ENCODE results near the gene NELFCD. TPM values are rescaled to one million over a fixed set of nuclear protein-coding genes. Genes with fewer than 3 reads are reported as not detected.
"Not testable (repeated sequence)": the region's sequence is repeated elsewhere in the genome, so short reads cannot be mapped to it uniquely, and the experiment has no call there.

The NELFCD gene
- total RNA-seq, 2 donors from 2014 or later, result 24.5 to 27.5 TPM

DNA sequence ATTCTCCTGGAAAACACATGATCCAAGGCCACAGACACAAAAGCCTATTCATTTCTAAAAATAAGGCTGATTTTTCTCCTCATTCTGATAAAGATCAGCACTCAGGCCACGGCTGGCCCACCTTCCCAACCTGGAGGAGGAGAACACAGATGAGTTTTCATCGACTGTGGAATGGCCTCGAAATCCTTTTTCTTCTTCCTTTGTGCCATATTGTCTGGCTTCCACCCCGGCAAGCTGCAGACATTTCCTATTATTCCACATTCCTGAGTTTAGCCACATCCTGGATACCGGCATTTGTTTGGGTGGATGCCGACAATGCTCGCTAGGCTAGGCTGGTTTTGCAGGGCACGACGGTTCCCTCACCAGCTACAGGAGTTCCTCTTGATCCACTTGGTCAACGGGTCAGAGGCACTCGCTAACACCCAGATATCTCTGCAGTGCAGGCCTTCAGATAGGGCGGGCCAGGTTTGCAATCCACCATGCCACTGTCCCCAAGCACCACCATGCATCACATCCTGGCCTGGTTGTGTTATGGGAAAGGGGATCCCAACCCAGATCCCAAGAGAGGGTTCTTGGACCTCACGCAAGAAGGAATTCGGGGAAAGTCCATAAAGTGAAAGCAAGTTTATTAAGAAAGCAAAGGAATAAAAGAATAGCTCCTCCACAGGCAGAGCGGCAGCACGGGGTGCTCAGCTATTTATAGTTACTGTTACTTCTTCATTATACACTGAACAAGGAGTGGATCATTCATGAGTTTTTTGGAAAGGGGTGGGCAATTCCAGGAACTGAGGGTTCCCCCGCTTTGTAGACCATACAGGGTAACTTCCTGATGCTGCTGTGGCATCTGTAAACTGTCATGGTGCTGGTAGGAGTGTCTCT lies 30.2 kb downstream of the NELFCD start:
- Histone ChIP-seq H3K36me3 (no peaks in the 10 kb centered on the region), H3K27me3 (no peaks in the 10 kb centered on the region), H3K4me3 (no peak overlapping the region), H3K27ac (peak overlapping the region; percentile 20 to 41), H3K4me1 (peaks cover 0 to 64% of the 10 kb centered on the region in 2 donors), H3K9me3 (no peaks in the 10 kb centered on the region)
- TF ChIP-seq, protein P1, sequence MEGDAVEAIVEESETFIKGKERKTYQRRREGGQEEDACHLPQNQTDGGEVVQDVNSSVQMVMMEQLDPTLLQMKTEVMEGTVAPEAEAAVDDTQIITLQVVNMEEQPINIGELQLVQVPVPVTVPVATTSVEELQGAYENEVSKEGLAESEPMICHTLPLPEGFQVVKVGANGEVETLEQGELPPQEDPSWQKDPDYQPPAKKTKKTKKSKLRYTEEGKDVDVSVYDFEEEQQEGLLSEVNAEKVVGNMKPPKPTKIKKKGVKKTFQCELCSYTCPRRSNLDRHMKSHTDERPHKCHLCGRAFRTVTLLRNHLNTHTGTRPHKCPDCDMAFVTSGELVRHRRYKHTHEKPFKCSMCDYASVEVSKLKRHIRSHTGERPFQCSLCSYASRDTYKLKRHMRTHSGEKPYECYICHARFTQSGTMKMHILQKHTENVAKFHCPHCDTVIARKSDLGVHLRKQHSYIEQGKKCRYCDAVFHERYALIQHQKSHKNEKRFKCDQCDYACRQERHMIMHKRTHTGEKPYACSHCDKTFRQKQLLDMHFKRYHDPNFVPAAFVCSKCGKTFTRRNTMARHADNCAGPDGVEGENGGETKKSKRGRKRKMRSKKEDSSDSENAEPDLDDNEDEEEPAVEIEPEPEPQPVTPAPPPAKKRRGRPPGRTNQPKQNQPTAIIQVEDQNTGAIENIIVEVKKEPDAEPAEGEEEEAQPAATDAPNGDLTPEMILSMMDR (IDR thresholded peaks at IDR 0.05), result no peak
- peak; percentile 70 for DNase-seq (ENCODE audit: low spot score)

GRCh38 chr20:59011874-59012157 lies 30.8 kb downstream of the NELFCD start:
- peaks cover 0 to 65% of the 10 kb centered on the region in 2 donors for H3K4me1 ChIP-seq
- not testable (repeated sequence) for H3K9me3 ChIP-seq, H3K36me3 ChIP-seq, H3K27ac ChIP-seq, H3K27me3 ChIP-seq, H3K4me3 ChIP-seq
- peak; percentile 21 for DNase-seq (ENCODE audit: low spot score)

GRCh38 chr20:59013031-59013951 lies 32.2 kb downstream of the NELFCD start:
- Histone ChIP-seq H3K9me3 (no peaks in the 10 kb centered on the region), H3K4me3 (no peak overlapping the region), H3K36me3 (no peaks in the 10 kb centered on the region), H3K27ac (no peak overlapping the region), H3K4me1 (peaks cover 0 to 68% of the 10 kb centered on the region in 2 donors), H3K27me3 (no peaks in the 10 kb centered on the region)
- TF ChIP-seq, protein P1 (IDR thresholded peaks at IDR 0.05), result no peak
- peak; percentile 30 for DNase-seq (ENCODE audit: low spot score)

- Histone ChIP-seq H3K9me3 (no peaks in the 10 kb centered on the region), H3K27ac (peak overlapping the region; percentile 56 to 65), H3K36me3 (no peaks in the 10 kb centered on the region), H3K4me1 (peaks cover 0 to 60% of the 10 kb centered on the region in 2 donors), H3K27me3 (no peaks in the 10 kb centered on the region), H3K4me3 (no peak overlapping the region)
- TF ChIP-seq, protein P1 (IDR thresholded peaks at IDR 0.05), result no peak
- DNase-seq (ENCODE audit: low spot score), result peak; percentile 48
Measured at GRCh38 chr20:59013959-59014608, 33.0 kb downstream of the NELFCD start.

- TF ChIP-seq, protein P1 (IDR thresholded peaks at IDR 0.05), result no peak
- no peak overlapping the region for H3K4me3 ChIP-seq
- H3K27me3 ChIP-seq, result no peaks in the 10 kb centered on the region
- peak overlapping the region; percentile 56 to 65 for H3K27ac ChIP-seq
- DNase-seq (ENCODE audit: low spot score), result peak; percentile 57
- no peaks in the 10 kb centered on the region for H3K9me3 ChIP-seq
- H3K4me1 ChIP-seq, result peaks cover 0 to 56% of the 10 kb centered on the region in 2 donors
- no peaks in the 10 kb centered on the region for H3K36me3 ChIP-seq
Measured at GRCh38 chr20:59014680-59015389, 33.8 kb downstream of the NELFCD start.

Measured in right atrium auricular region (tissue), 2 donors.